ENCODE results near the gene PHF10.

GRCh38 chr6:169738204-169738975 is 14.1 kb upstream of the PHF10 start:
- TF ChIP-seq, protein P1, sequence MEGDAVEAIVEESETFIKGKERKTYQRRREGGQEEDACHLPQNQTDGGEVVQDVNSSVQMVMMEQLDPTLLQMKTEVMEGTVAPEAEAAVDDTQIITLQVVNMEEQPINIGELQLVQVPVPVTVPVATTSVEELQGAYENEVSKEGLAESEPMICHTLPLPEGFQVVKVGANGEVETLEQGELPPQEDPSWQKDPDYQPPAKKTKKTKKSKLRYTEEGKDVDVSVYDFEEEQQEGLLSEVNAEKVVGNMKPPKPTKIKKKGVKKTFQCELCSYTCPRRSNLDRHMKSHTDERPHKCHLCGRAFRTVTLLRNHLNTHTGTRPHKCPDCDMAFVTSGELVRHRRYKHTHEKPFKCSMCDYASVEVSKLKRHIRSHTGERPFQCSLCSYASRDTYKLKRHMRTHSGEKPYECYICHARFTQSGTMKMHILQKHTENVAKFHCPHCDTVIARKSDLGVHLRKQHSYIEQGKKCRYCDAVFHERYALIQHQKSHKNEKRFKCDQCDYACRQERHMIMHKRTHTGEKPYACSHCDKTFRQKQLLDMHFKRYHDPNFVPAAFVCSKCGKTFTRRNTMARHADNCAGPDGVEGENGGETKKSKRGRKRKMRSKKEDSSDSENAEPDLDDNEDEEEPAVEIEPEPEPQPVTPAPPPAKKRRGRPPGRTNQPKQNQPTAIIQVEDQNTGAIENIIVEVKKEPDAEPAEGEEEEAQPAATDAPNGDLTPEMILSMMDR (conservative IDR thresholded peaks at IDR 0.05; ENCODE audit: low read depth, low read length), result no peak
- TF ChIP-seq EZH2 (IDR thresholded peaks at IDR 0.05; ENCODE audit: low read length, unreplicated experiment), result no peak

Measured in PC-3 (cell line).